ENCODE measurements around the gene SIRT4. TPM values are rescaled to one million over a fixed set of nuclear protein-coding genes. Genes with fewer than 3 reads are reported as not detected.

Gene SIRT4
- total and polyA plus RNA-seq, 10 of the 15 experiments (the other 5 are each of a cell fraction or from before 2014, with no cell fraction given) = 0.19 to 0.98 (median 0.44) TPM

DNA sequence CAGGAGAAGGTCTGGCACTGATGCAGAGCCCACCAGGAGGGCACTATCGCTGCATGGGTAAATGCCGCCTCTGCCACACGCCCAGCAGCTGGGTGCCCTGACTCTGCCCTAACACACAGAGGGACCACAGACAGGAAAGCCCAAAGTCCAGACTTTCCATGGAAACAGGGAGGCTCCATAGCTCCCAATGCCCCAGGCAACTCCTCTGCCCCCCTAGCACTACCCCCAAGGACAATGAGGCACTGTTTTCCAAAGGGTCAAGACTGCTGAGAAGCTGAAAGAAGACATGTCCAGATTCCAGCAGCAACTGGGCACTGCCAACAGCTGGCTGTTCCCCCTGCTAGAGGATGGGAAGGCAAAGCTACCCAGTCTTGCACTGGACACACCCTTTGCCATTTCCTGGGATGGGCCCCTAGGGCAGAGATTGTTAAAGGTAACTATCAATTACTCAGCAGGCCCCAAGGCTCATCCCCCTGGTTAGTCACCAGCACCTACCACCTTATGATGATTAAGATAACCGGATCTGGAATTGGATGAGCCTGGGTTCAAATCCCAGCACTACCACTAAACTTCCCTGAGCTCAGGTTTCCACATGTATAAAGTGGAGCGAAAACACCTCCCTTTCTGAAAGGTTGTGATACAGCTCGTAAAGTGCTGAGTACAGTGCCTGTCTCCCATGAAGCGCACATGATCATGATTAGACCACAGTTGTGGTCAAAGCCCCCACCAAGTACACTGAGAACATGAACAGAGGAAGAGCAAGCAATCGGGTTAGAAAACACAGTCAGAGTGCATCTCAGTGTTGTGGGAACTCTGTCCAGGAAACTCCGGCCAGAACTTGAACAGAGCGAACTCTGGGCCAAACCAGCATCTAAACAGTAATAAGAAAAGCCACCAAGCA is 39.9 kb upstream of the SIRT4 start:
- H4K20me1 ChIP-seq (ENCODE audit: control insufficient read depth, insufficient read depth) = no peaks in the 10 kb centered on the region
- no peaks in the 10 kb centered on the region for H3K9me3 ChIP-seq (replicated peaks; ENCODE audit: control insufficient read depth, insufficient read depth, low read length)
- no TSS peak for BruUV-seq (replicated peaks)
- H3K4me1 ChIP-seq (ENCODE audit: control insufficient read depth, insufficient read depth, low read length) = 0 out of 2 replicates have a peak, but pooled peaks cover 3% of the 10 kb centered on the region
- ChIA-PET SMC1A (ENCODE audit: uncharacterized antibody, unreplicated experiment) (interaction anchor here (0.7 to 7.8 kb wide), 6 partner anchors 9 to 33 kb away, joined by 3 to 152 read pairs (median 3); partner anchors contain the start of gene RNU4-2), RAD21 (ENCODE audit: unreplicated experiment) (interaction anchor here (0.6 to 4.1 kb wide), 8 partner anchors 9 to 142 kb away, joined by 3 to 37 read pairs (median 6); partner anchors contain the start of gene RPLP0), CTCF (interaction anchor here (1.1 to 9.8 kb wide), 7 partner anchors 13 to 66 kb away, joined by 3 to 287 read pairs (median 6); partner anchors contain the start of gene RPLP0), POLR2A (interaction anchor here (0.6 to 2.2 kb wide), 5 partner anchors 9 to 174 kb away, joined by 4 to 13 read pairs (median 6); no protein-coding TSS in a partner anchor)
- no peaks in the 10 kb centered on the region for H3K36me3 ChIP-seq (ENCODE audit: control insufficient read depth in 2 of 2, insufficient read depth in 2 of 2, low read length in 1 of 2)
- H2AFZ ChIP-seq (ENCODE audit: control insufficient read depth, low read depth, low read length) = no peak overlapping the region
- no peak overlapping the region for H3K9ac ChIP-seq (ENCODE audit: control insufficient read depth, insufficient read depth, low read length)
- DNase-seq (ENCODE audit: low read depth, low spot score) = no peak
- no peak for ATAC-seq
- H3K79me2 ChIP-seq (ENCODE audit: control insufficient read depth, insufficient read depth, low read length) = no peaks in the 10 kb centered on the region
- TF ChIP-seq NFYB (IDR thresholded peaks at IDR 0.05; ENCODE audit: insufficient read depth, low read depth, low read length) = no peak
- no peak for TF ChIP-seq FOXK2 (IDR thresholded peaks at IDR 0.05)
- no peak for TF ChIP-seq POLR2AphosphoS5 (IDR thresholded peaks at IDR 0.05; ENCODE audit: low read length)
- TF ChIP-seq, protein P1, sequence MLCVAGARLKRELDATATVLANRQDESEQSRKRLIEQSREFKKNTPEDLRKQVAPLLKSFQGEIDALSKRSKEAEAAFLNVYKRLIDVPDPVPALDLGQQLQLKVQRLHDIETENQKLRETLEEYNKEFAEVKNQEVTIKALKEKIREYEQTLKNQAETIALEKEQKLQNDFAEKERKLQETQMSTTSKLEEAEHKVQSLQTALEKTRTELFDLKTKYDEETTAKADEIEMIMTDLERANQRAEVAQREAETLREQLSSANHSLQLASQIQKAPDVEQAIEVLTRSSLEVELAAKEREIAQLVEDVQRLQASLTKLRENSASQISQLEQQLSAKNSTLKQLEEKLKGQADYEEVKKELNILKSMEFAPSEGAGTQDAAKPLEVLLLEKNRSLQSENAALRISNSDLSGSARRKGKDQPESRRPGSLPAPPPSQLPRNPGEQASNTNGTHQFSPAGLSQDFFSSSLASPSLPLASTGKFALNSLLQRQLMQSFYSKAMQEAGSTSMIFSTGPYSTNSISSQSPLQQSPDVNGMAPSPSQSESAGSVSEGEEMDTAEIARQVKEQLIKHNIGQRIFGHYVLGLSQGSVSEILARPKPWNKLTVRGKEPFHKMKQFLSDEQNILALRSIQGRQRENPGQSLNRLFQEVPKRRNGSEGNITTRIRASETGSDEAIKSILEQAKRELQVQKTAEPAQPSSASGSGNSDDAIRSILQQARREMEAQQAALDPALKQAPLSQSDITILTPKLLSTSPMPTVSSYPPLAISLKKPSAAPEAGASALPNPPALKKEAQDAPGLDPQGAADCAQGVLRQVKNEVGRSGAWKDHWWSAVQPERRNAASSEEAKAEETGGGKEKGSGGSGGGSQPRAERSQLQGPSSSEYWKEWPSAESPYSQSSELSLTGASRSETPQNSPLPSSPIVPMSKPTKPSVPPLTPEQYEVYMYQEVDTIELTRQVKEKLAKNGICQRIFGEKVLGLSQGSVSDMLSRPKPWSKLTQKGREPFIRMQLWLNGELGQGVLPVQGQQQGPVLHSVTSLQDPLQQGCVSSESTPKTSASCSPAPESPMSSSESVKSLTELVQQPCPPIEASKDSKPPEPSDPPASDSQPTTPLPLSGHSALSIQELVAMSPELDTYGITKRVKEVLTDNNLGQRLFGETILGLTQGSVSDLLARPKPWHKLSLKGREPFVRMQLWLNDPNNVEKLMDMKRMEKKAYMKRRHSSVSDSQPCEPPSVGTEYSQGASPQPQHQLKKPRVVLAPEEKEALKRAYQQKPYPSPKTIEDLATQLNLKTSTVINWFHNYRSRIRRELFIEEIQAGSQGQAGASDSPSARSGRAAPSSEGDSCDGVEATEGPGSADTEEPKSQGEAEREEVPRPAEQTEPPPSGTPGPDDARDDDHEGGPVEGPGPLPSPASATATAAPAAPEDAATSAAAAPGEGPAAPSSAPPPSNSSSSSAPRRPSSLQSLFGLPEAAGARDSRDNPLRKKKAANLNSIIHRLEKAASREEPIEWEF (IDR thresholded peaks at IDR 0.05; ENCODE audit: insufficient replicate concordance, low read depth, low read length) = no peak
- no peak for TF ChIP-seq IRF4 (IDR thresholded peaks at IDR 0.05; ENCODE audit: low read depth, low read length)
- TF ChIP-seq NR2C1 (IDR thresholded peaks at IDR 0.05) = no peak
- TF ChIP-seq ATF2 (IDR thresholded peaks at IDR 0.05; ENCODE audit: low read length) = no peak
- in situ Hi-C loops (cut with MboI) (no loop called here), intact Hi-C loops (cut with micrococcal nuclease; ENCODE audit: unreplicated experiment) (loop anchor here (10.0 kb wide), 1 partner anchor 147 kb away; the partner anchor contains the start of gene RAB35)
- H3K4me2 ChIP-seq (ENCODE audit: control insufficient read depth, insufficient read depth) = no peak overlapping the region
- H3K4me3 ChIP-seq = no peak overlapping the region
- WGBS (ENCODE audit: insufficient coverage, insufficient replicate concordance, low lambda C conversion rate, missing lambda C conversion rate) = 79% methylated on average over 10 of the region's 10 CpGs
- no peak for FAIRE-seq
- H3K27me3 ChIP-seq (replicated peaks in 1 of 2; ENCODE audit: control insufficient read depth in 2 of 2, insufficient read depth in 2 of 2, low read length in 1 of 2) = peaks cover 1 to 4% of the 10 kb centered on the region in 2 experiments; a peak in 3 of 4 replicates
- no peak overlapping the region for H3K27ac ChIP-seq (ENCODE audit: control insufficient read depth, insufficient read depth)

Data from GM12878 (cell line).